Adipose tissue (tissue), 3 donors: Measurements from ENCODE around the gene ENDOV. TPM values are rescaled to one million over a fixed set of nuclear protein-coding genes. Genes with fewer than 3 reads are reported as not detected.
"Not testable (repeated sequence)": the region's sequence is repeated elsewhere in the genome, so short reads cannot be mapped to it uniquely, and the experiment has no call there.

Experiments used
- H3K27ac ChIP-seq: one replicate; pipeline ENCODE4 v1.5.1; 2013; ENCODE audit warnings: low read depth, low read length
- WGBS, 3 donors: extraction: QIAGEN DNeasy Blood & Tissue Kit; methylation state at CpG; one replicate each; pipeline ENCODE4 v1.1.7; 2013; 5-methylcytosine and 5-hydroxymethylcytosine counted together
- polyA plus RNA-seq, 3 donors: library from polyadenylated mRNA; stranded (reverse); fragments of 200-250 nt; gene quantifications; one replicate each; pipeline ENCODE4 v1.2.3, GENCODE V29; 2013
- donor health status: healthy with polysubstance abuse.
- donor health status: Bipolar disorder and iron deficiency.
- donor health status: healthy.

The ENDOV gene
- polyA plus RNA-seq, 3 donors, result 10.3 to 19.8 (median 10.5) TPM

DNA sequence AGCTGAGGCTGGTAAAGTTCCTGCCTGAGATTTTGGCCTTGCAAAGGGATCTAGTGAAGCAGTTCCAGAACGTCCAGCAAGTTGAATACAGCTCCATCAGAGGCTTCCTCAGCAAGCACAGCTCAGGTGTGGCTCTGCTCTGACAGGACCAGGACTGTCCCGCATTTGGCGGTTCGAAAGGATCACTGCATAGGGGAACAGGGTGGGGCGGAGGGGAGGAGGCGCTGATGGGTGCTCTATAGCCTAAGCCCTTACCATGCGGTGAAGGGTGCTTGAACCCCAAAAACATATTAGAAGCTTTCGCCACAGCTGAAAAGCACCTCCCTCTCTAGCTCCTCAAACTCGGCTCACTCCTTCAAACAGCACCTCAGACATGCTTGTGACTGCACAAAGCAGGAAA, 29.9 kb upstream of the ENDOV start:
- H3K27ac ChIP-seq, result no peak overlapping the region
- 89 to 95% (median 91%) methylated on average over 9 of the region's 9 CpGs for WGBS, 3 donors

DNA sequence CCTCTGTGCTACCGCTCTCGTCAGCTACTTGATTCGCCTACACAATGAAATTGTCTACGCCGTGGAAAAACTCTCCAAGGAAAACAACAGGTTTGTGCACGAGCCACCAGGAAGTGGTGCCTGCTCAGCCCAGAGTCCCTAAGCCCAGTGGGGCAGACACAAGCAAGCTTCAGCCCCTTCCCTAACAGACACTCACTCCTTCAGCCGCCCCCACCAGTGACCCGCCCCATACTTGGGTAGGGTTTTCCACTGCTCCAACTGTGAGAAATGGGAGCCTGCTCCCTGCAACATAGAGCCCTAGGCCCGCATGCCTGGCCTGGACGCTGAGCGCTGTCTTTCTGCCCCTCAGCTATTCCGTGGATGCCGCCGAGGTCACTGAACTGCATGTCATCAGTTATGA, 28.6 kb upstream of the ENDOV start:
- WGBS, 3 donors, result 93 to 95% (median 93%) methylated on average over 14 of the region's 14 CpGs
- H3K27ac ChIP-seq, result no peak overlapping the region

DNA sequence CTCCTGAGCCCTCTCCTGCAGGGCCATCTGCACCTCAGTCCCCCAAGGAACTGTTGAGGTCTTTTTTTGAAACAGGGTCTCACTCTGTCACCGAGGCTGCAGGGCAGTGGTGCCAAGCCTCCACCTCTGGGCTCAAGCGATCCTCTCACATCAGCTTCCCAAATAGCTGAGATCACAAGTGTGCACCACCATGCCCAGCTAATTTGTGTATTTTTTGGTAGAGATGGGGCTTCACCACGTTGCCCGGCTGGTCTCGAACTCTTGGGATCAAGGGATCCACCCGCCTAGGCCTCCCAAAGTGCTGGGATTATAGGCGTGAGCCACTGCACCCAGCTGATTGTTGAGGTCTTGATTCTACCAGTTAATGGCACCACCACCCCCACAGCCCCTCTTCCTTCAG, 27.9 kb upstream of the ENDOV start:
- WGBS, 3 donors, result 93 to 94% (median 93%) methylated on average over 6 to 7 of the region's 7 CpGs
- H3K27ac ChIP-seq, result no peak overlapping the region

GRCh38 chr17:80388175-80388574, 26.8 kb upstream of the ENDOV start:
- WGBS, 3 donors, result 89 to 95% (median 94%) methylated on average over 15 of the region's 15 CpGs
- H3K27ac ChIP-seq, result no peak overlapping the region

DNA sequence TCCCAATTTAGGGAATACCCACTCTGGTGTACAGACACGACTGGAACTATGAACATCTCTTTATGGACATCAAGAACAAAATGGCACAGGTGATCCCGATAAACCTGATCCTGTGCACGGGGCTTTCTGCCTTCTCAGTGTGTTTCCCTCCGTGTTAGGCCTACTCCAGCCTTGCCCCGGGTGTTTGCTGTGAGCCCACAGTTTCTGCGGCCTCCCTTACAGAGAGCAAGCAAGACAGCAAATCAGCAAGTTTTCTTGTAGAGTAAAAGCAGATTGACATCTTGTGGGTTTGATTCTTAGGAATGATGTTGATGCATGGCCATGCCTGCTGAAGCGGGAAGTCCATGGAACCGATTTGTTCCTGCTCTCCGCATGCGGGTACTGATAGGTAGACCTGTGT, 26.4 kb upstream of the ENDOV start:
- H3K27ac ChIP-seq, result no peak overlapping the region
- 93 to 96% (median 95%) methylated on average over 10 of the region's 10 CpGs for WGBS, 3 donors

- 90 to 94% (median 90%) methylated on average over 22 of the region's 22 CpGs for WGBS, 3 donors
- no peak overlapping the region for H3K27ac ChIP-seq
Measured at GRCh38 chr17:80389011-80389995, 25.7 kb upstream of the ENDOV start.

- WGBS, 3 donors, result 77 to 87% (median 84%) methylated on average over 15 of the region's 15 CpGs
- no peak overlapping the region for H3K27ac ChIP-seq
Measured at GRCh38 chr17:80393241-80393890, 21.6 kb upstream of the ENDOV start.

DNA sequence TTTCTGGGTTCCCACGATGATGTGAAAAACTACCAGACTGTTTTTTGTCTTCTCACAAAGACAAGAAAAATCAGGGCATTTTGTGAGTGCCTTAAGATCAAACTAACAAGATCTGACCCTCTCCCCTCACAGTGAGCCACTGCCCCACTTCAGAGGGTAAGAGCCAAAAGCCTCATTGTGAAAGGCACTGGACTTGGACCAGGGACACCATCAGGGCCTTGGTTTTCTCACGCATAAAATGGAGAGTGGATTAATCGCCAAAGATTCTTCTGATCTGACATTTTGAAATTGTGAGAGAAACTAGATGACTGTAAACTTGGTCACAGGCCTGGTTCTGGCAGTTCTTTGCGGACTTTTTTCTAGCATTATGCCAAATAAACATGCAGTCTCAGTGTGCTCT, 21.0 kb upstream of the ENDOV start:
- 86 to 88% (median 87%) methylated on average over 4 of the region's 4 CpGs for WGBS, 3 donors

GRCh38 chr17:80394629-80395216, 20.2 kb upstream of the ENDOV start:
- WGBS, 3 donors, result 60 to 89% (median 87%) methylated on average over 11 of the region's 11 CpGs
- H3K27ac ChIP-seq, result no peak overlapping the region

More for the DNA sequence above, 21.0 kb upstream of the ENDOV start:
- no peak overlapping the region for H3K27ac ChIP-seq

GRCh38 chr17:80395402-80396151, 19.4 kb upstream of the ENDOV start:
- no peak overlapping the region for H3K27ac ChIP-seq
- WGBS, 3 donors, result 80 to 84% (median 81%) methylated on average over 15 of the region's 15 CpGs

DNA sequence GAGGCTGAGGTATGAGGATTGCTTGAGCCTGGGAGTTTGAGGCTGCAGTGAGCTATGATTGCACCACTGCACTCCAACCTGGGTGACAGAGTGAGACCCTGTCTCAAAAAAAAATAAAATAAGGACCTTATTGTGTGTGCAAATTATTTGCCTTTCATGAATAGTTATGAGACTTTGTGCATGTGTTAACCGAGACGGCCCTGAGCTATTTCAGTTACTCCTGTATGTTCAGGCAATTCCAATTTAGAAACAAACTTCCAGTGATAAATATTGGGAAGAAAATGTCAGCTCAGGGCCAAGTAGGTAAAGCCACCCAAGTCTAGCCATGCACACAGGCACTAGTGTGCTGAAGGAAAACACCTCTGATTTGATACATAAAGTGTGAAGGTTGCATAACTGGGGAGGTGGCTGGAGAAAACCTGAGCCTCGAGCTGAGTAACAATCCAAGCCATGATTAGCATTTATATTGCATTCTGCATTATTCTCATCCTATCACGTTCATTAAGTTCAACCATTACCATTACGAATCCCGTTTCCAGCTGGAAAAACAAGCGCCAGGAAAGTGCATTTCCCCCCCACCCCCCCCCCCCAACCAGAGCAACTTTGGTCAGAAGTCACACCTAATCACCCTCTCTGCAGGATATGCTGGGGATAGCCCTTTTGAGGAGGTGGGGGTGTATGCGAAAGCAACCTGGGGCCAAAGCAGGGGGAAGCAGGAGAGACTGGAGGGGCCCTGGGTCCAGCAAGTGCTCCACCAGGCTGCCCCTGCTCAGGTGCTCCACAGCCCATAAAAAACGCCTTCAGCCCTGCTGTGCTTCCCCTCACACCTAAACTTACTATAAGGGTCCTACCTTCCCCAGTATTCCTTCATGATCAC, 18.6 kb upstream of the ENDOV start:
- WGBS, 3 donors, result 67 to 76% (median 72%) methylated on average over 9 of the region's 9 CpGs
- no peak overlapping the region for H3K27ac ChIP-seq

GRCh38 chr17:80397034-80397387, 18.0 kb upstream of the ENDOV start:
- 86 to 89% (median 87%) methylated on average over 6 of the region's 6 CpGs for WGBS, 3 donors
- H3K27ac ChIP-seq, result no peak overlapping the region

GRCh38 chr17:80397686-80398085, 17.3 kb upstream of the ENDOV start:
- WGBS, 3 donors, result 76 to 82% (median 78%) methylated on average over 10 of the region's 10 CpGs

GRCh38 chr17:80401086-80401485, 13.9 kb upstream of the ENDOV start:
- 50 to 75% (median 59%) methylated on average over 9 of the region's 9 CpGs for WGBS, 3 donors
- not testable (repeated sequence) for H3K27ac ChIP-seq

More at GRCh38 chr17:80397686-80398085, 17.3 kb upstream of the ENDOV start:
- H3K27ac ChIP-seq, result no peak overlapping the region

DNA sequence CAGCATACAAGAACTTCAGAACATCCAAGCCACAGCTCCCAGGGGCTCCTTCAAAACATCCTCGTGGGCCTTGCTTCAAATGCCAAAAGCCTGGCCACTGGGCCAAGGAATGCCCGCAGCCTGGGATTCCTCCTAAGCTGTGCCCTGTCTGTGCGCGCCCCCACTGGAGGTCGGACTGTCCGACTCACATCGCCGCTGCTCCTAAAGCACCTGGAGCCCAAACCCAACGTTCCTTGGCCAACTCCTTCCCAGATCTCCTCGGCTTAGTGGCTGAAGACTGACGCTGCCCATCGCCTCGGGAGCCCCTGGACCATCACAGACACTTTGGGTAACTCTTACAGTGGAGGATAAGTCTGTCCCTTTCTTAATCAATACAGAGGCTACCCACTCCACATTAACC, 12.9 kb upstream of the ENDOV start:
- 92 to 96% (median 93%) methylated on average over 13 of the region's 13 CpGs for WGBS, 3 donors
- not testable (repeated sequence) for H3K27ac ChIP-seq

- no peak overlapping the region for H3K27ac ChIP-seq
- 92 to 99% (median 93%) methylated on average over 4 of the region's 4 CpGs for WGBS, 3 donors
Measured at GRCh38 chr17:80402959-80403358, 12.0 kb upstream of the ENDOV start.

DNA sequence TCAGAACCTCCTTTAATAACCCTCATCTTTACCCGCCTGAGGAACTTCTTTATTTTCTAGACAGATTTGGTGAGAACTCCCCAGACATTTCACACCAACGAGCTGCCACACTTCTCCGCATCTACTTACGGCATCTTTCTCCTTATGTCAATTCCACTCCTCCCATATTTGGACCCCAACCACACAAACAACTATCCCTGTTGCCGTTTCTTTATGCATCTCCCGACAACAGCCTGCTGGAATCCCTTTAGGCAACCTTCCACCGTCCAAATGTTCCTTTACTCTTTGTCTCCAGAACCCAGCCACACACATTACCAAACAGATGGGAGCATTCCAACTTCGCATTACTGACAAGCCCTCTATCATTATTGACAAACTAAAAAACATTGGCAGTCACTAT, 8.8 kb upstream of the ENDOV start:
- no peak overlapping the region for H3K27ac ChIP-seq
- 89 to 92% (median 89%) methylated on average over 8 of the region's 8 CpGs for WGBS, 3 donors

DNA sequence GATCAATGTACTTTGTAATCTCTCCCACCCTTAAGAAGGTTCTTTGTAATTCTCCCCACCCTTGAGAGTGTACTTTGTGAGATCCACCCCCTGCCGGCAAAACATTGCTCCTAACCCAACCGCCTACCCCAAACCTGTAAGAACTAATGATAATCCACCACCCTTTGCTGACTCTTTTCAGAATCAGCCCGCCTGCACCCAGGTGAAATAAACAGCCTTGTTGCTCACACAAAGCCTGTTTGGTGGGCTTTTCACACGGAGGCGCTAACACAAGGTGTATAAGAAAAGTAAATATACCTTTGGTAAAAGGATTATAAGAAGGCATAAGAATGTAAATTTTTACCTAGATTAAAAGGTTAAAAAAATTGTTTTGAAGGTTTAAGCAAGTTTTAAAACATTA, 7.0 kb upstream of the ENDOV start:
- H3K27ac ChIP-seq, result not testable (repeated sequence)
- 54 to 84% (median 82%) methylated on average over 5 of the region's 5 CpGs for WGBS, 3 donors
